H9 (cell line): ENCODE results near the gene CTCF. TPM values are rescaled to one million over a fixed set of nuclear protein-coding genes. Genes with fewer than 3 reads are reported as not detected.
A peak's percentile ranks its signal among the peaks of the same experiment; 100 is the strongest.

ENCODE experiments used
- DNase-seq: peaks from one replicate; pipeline ENCODE4 v3.0.0-alpha.2; 2017
- H2AFZ ChIP-seq: one replicate; pipeline ENCODE4 v1.6.1; 2013; ENCODE audit warnings: mild to moderate bottlenecking, low read length, control low read depth, moderate library complexity
- H2AK5ac ChIP-seq: 2 replicates; pipeline ENCODE4 v1.6.1; 2013; ENCODE audit warnings: low read length, control low read depth, mixed read lengths; ENCODE audit not compliant: insufficient read length
- H2BK120ac ChIP-seq: one replicate; pipeline ENCODE4 v1.6.1; 2013; ENCODE audit warnings: low read depth, mild to moderate bottlenecking, low read length, control low read depth, inconsistent platforms; ENCODE audit not compliant: poor library complexity, severe bottlenecking
- H2BK12ac ChIP-seq: 2 replicates; pipeline ENCODE4 v1.6.1; 2013; ENCODE audit warnings: low read length, control low read depth, mixed read lengths, low read depth; ENCODE audit not compliant: insufficient read length
- H2BK15ac ChIP-seq: 2 replicates; pipeline ENCODE4 v1.6.1; 2013; ENCODE audit warnings: low read depth, low read length, control low read depth
- H2BK20ac ChIP-seq: one replicate; pipeline ENCODE4 v1.6.1; 2013; ENCODE audit warnings: low read depth, mild to moderate bottlenecking, low read length, control low read depth, inconsistent platforms; ENCODE audit not compliant: poor library complexity, severe bottlenecking
- H2BK5ac ChIP-seq: 2 replicates; pipeline ENCODE4 v1.6.1; 2013; ENCODE audit warnings: low read length, control low read depth, mixed read lengths; ENCODE audit not compliant: insufficient read length
- H3K14ac ChIP-seq: 2 replicates; pipeline ENCODE4 v1.6.1; 2013; ENCODE audit warnings: low read length, control low read depth; ENCODE audit not compliant: insufficient read depth
- H3K18ac ChIP-seq: 2 replicates; pipeline ENCODE4 v1.6.1; 2013; ENCODE audit warnings: low read depth, mild to moderate bottlenecking, mixed read lengths, low read length, control low read depth; ENCODE audit not compliant: insufficient read length
- H3K23ac ChIP-seq: 2 replicates; pipeline ENCODE4 v1.6.1; 2013; ENCODE audit warnings: low read length, control low read depth, mixed read lengths, low read depth; ENCODE audit not compliant: insufficient read length
- H3K23me2 ChIP-seq: 2 replicates; pipeline ENCODE4 v1.6.1; 2013; ENCODE audit warnings: low read depth, mild to moderate bottlenecking, mixed read lengths, low read length, control low read depth; ENCODE audit not compliant: insufficient read length, poor library complexity, severe bottlenecking
- H3K27ac ChIP-seq: 2 replicates; pipeline ENCODE4 v1.5.1; 2013; ENCODE audit warnings: low read length, control low read depth, mixed read lengths, low read depth; ENCODE audit not compliant: insufficient read length
- H3K27me3 ChIP-seq: 2 replicates; pipeline ENCODE4 v1.6.1; 2013; ENCODE audit warnings: low read length, control low read depth, inconsistent platforms; ENCODE audit not compliant: insufficient read depth
- H3K4ac ChIP-seq: 2 replicates; pipeline ENCODE4 v1.6.1; 2013; ENCODE audit warnings: low read depth, mild to moderate bottlenecking, control low read depth, inconsistent platforms, low read length, moderate library complexity
- H3K4me1 ChIP-seq: 2 replicates; pipeline ENCODE4 v1.6.1; 2013; ENCODE audit warnings: low read length, control low read depth, inconsistent platforms; ENCODE audit not compliant: insufficient read depth
- H3K4me2 ChIP-seq: 2 replicates; pipeline ENCODE4 v1.6.1; 2013; ENCODE audit warnings: low read length, control low read depth, mixed read lengths; ENCODE audit not compliant: insufficient read length, insufficient read depth
- H3K56ac ChIP-seq: 2 replicates; pipeline ENCODE4 v1.6.1; 2013; ENCODE audit warnings: low read depth, mild to moderate bottlenecking, mixed read lengths, low read length, control low read depth; ENCODE audit not compliant: insufficient read length
- H3K79me1 ChIP-seq: 2 replicates; pipeline ENCODE4 v1.6.1; 2013; ENCODE audit warnings: low read depth, mild to moderate bottlenecking, moderate library complexity, low read length, control low read depth, inconsistent platforms; ENCODE audit not compliant: insufficient read depth, poor library complexity, severe bottlenecking
- H3K79me2 ChIP-seq: 2 replicates; pipeline ENCODE4 v1.6.1; 2013; ENCODE audit warnings: low read length, control low read depth, inconsistent platforms; ENCODE audit not compliant: insufficient read depth
- H3K9ac ChIP-seq: 2 replicates; pipeline ENCODE4 v1.6.1; 2013; ENCODE audit warnings: low read length, control low read depth, mixed read lengths; ENCODE audit not compliant: insufficient read length; ENCODE audit errors: extremely low read depth
- H3K9me3 ChIP-seq: one replicate; pipeline ENCODE4 v1.6.1; 2013; ENCODE audit warnings: low read depth, low read length, inconsistent platforms; ENCODE audit not compliant: control insufficient read depth
- H3T11ph ChIP-seq: one replicate; pipeline ENCODE4 v1.6.1; 2013; ENCODE audit warnings: mild to moderate bottlenecking, low read length, control low read depth, inconsistent platforms
- H4K20me1 ChIP-seq: one replicate; pipeline ENCODE4 v1.6.1; 2013; ENCODE audit not compliant: control insufficient read depth, insufficient read length, insufficient read depth
- H4K5ac ChIP-seq: 2 replicates; pipeline ENCODE4 v1.6.1; 2013; ENCODE audit warnings: low read depth, mild to moderate bottlenecking, mixed read lengths, low read length, control low read depth; ENCODE audit not compliant: insufficient read length
- H4K8ac ChIP-seq: replicated peaks from 2 replicates; pipeline ENCODE4 v1.6.1; 2013; ENCODE audit warnings: low read length, control low read depth, mixed read lengths, low read depth; ENCODE audit not compliant: insufficient read length
- H4K91ac ChIP-seq: 2 replicates; pipeline ENCODE4 v1.6.1; 2013; ENCODE audit warnings: low read depth, mild to moderate bottlenecking, moderate library complexity, mixed read lengths, low read length, control low read depth; ENCODE audit not compliant: insufficient read length
- H3K27ac Mint-ChIP-seq, 3 experiments: 2 replicates in 2 of 3; 3 replicates in 1 of 3; pipeline ENCODE4 v1.8.0; 2020 to 2021; ENCODE audit warnings: mixed read lengths in 3 of 3, mild to moderate bottlenecking in 1 of 3, moderate library complexity in 1 of 3
- H3K27me3 Mint-ChIP-seq: 2 replicates; pipeline ENCODE4 v1.8.0; 2021; ENCODE audit warnings: low read depth, mild to moderate bottlenecking, moderate library complexity, mixed read lengths
- H3K36me3 Mint-ChIP-seq, 3 experiments: 2 replicates in 2 of 3; 3 replicates in 1 of 3; pipeline ENCODE4 v1.8.0; 2020 to 2021; ENCODE audit warnings: low read depth in 3 of 3, mixed read lengths in 3 of 3; ENCODE audit not compliant: insufficient read depth in 1 of 3
- H3K4me1 Mint-ChIP-seq, 2 experiments: 2 replicates each; pipeline ENCODE4 v1.8.0; 2020; ENCODE audit warnings: mixed read lengths in 2 of 2
- H3K4me3 Mint-ChIP-seq, 2 experiments: 2 replicates in 1 of 2; 3 replicates in 1 of 2; pipeline ENCODE4 v1.8.0; 2020 to 2021; ENCODE audit warnings: mild to moderate bottlenecking in 2 of 2, mixed read lengths in 2 of 2, moderate library complexity in 1 of 2
- H3K9me3 Mint-ChIP-seq, 2 experiments: 2 replicates in 1 of 2; 3 replicates in 1 of 2; pipeline ENCODE4 v1.8.0; 2020; ENCODE audit warnings: mild to moderate bottlenecking in 2 of 2, mixed read lengths in 2 of 2, moderate library complexity in 1 of 2
- total RNA-seq: library from RNA; stranded (reverse); gene quantifications from 2 replicates; pipeline ENCODE4 v1.2.1, GENCODE V29; 2021
- TF ChIP-seq, protein P1 (sequence below): fragments of 200-600 bp; sonication (generic); conservative IDR thresholded peaks from 3 replicates; pipeline ENCODE4 v1.8.0; 2021; ENCODE audit warnings: antibody characterized with exemption, mild to moderate bottlenecking

Gene CTCF
- total RNA-seq, 1 experiment from 2014 or later: 87.3 TPM

DNA sequence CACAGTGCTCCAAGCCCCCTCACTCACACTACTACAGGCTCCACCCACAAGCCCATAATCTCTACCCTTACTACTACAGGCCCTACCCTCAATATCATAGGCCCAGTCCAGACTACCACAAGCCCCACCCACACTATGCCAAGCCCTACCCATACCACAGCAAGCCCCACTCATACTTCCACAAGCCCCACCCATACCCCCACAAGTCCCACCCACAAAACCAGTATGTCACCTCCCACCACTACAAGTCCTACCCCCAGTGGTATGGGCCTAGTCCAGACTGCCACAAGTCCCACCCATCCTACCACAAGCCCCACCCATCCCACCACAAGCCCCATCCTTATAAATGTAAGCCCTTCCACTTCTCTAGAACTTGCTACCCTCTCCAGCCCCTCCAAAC lies 19.9 kb upstream of the CTCF start:
- Histone ChIP-seq H3K79me1 (no peaks in the 10 kb centered on the region), H4K91ac (no peak overlapping the region), H3K23me2 (peaks cover 6% of the 10 kb centered on the region), H3K14ac (no peak overlapping the region), H2BK12ac (no peak overlapping the region), H3K79me2 (no peaks in the 10 kb centered on the region), H3T11ph (no peak overlapping the region), H2BK20ac (no peak overlapping the region), H4K5ac (no peak overlapping the region), H2BK120ac (no peak overlapping the region), H2BK15ac (no peak overlapping the region), H3K56ac (no peak overlapping the region), H3K18ac (no peak overlapping the region), H4K8ac (no peak overlapping the region), H3K9ac (no peak overlapping the region), H2BK5ac (no peak overlapping the region), H4K20me1 (peaks cover 2% of the 10 kb centered on the region), H3K23ac (no peak overlapping the region), H3K4me2 (no peak overlapping the region), H3K4me1 (no peaks in the 10 kb centered on the region), H3K9me3 (no peaks in the 10 kb centered on the region), H2AFZ (no peak overlapping the region), H3K27me3 (peaks cover 17% of the 10 kb centered on the region; the same call in 1 of the 2 replicates), H2AK5ac (no peak overlapping the region), H3K4ac (no peak overlapping the region), H3K27ac (no peak overlapping the region)
- Mint-ChIP-seq H3K4me3 (no peak overlapping the region), H3K4me1 (peaks cover 10 to 21% of the 10 kb centered on the region in 2 experiments), H3K27me3 (peaks cover 45% of the 10 kb centered on the region), H3K36me3 (peaks cover 2 to 23% (median 5%) of the 10 kb centered on the region in 3 experiments; a peak in 5 of 7 replicates), H3K27ac (peak overlapping the region in 1 of 3 experiments; percentile 18; a peak in 1 of 7 replicates), H3K9me3 (no peaks in the 10 kb centered on the region; a peak in 2 of 5 replicates)
- DNase-seq: peak; percentile 61
- TF ChIP-seq, protein P1, sequence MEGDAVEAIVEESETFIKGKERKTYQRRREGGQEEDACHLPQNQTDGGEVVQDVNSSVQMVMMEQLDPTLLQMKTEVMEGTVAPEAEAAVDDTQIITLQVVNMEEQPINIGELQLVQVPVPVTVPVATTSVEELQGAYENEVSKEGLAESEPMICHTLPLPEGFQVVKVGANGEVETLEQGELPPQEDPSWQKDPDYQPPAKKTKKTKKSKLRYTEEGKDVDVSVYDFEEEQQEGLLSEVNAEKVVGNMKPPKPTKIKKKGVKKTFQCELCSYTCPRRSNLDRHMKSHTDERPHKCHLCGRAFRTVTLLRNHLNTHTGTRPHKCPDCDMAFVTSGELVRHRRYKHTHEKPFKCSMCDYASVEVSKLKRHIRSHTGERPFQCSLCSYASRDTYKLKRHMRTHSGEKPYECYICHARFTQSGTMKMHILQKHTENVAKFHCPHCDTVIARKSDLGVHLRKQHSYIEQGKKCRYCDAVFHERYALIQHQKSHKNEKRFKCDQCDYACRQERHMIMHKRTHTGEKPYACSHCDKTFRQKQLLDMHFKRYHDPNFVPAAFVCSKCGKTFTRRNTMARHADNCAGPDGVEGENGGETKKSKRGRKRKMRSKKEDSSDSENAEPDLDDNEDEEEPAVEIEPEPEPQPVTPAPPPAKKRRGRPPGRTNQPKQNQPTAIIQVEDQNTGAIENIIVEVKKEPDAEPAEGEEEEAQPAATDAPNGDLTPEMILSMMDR: no peak
